GM18517 (cell line): ENCODE measurements around the gene EVA1A.

Source experiments
- ATAC-seq: cut with Tn5 transposase; IDR thresholded peaks from one replicate; pipeline ENCODE4 v1.9.1; 2021; ENCODE audit warnings: mild to moderate bottlenecking, moderate library complexity; ENCODE audit not compliant: unreplicated experiment

EVA1A gene

GRCh38 chr2:75564026-75564688 is 3.4 kb upstream of the EVA1A start:
- no peak for ATAC-seq

GRCh38 chr2:75563591-75563990 is 2.9 kb upstream of the EVA1A start:
- ATAC-seq: no peak

GRCh38 chr2:75562513-75562864 is 1.8 kb upstream of the EVA1A start:
- no peak for ATAC-seq

- ATAC-seq: no peak
These were observed 1.1 kb upstream of the EVA1A start for GRCh38 chr2:75561566-75562512.

- ATAC-seq: no peak
These were observed 544 bp downstream of the EVA1A start for GRCh38 chr2:75560022-75560767.

GRCh38 chr2:75559680-75560021 is 1.1 kb downstream of the EVA1A start:
- no peak for ATAC-seq

GRCh38 chr2:75558786-75559679 is 1.7 kb downstream of the EVA1A start:
- ATAC-seq: no peak

GRCh38 chr2:75558136-75558535 is 2.6 kb downstream of the EVA1A start:
- no peak for ATAC-seq

- ATAC-seq: no peak
These were observed 3.1 kb downstream of the EVA1A start for GRCh38 chr2:75557474-75558133.

GRCh38 chr2:75556679-75557366 is 3.9 kb downstream of the EVA1A start:
- ATAC-seq: no peak

- no peak for ATAC-seq
These were observed 5.0 kb downstream of the EVA1A start for GRCh38 chr2:75555701-75556100.

GRCh38 chr2:75553935-75554531 is 6.7 kb downstream of the EVA1A start:
- ATAC-seq: no peak

GRCh38 chr2:75552222-75552621 is 8.5 kb downstream of the EVA1A start:
- ATAC-seq: no peak

- ATAC-seq: no peak
These were observed 9.3 kb downstream of the EVA1A start for GRCh38 chr2:75551434-75551833.

- no peak for ATAC-seq
These were observed 11.1 kb downstream of the EVA1A start for GRCh38 chr2:75549401-75550253.

- no peak for ATAC-seq
These were observed 12.6 kb downstream of the EVA1A start for GRCh38 chr2:75548036-75548573.

GRCh38 chr2:75547345-75548035 is 13.2 kb downstream of the EVA1A start:
- ATAC-seq: no peak
